ENCODE data around the gene ARHGAP36. TPM values are rescaled to one million over a fixed set of nuclear protein-coding genes. Genes with fewer than 3 reads are reported as not detected.

ARHGAP36 gene
- total RNA-seq, 1 experiment from 2014 or later = 0.37 TPM

DNA sequence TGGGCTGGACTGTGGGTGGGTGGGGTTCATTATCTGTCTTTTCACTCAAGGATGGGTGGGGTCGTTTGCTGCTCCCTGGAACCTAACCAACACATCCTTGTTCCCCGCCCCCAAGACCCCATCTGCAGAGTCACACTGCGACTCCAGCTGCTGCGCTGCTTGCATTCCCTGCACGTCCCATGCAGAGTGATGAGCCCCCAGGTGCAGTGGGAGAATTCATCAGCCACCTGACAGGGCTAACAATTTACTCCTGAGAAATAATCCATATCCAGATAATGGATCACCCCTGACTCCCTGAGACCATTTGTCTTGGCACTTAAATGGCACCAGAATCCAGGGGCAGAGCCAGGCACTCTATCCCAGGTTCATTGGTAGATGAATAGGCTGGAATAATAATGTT is 12.4 kb upstream of the ARHGAP36 start:
- Histone ChIP-seq H3K4ac (ENCODE audit: low read depth, low read length) (no peak overlapping the region), H3K18ac (ENCODE audit: insufficient read length, low read depth, low read length) (no peak overlapping the region), H3K14ac (ENCODE audit: insufficient read depth, low read length) (no peak overlapping the region), H3K79me1 (ENCODE audit: insufficient read depth, low read depth, low read length, poor library complexity, severe bottlenecking) (no peaks in the 10 kb centered on the region), H4K8ac (replicated peaks; ENCODE audit: insufficient read length, low read depth, low read length) (no peak overlapping the region), H2BK5ac (ENCODE audit: insufficient read length, low read length) (no peak overlapping the region), H3K4me2 (ENCODE audit: insufficient read depth, insufficient read length, low read length) (no peak overlapping the region), H2BK120ac (ENCODE audit: low read depth, low read length, poor library complexity, severe bottlenecking) (no peak overlapping the region), H2BK12ac (ENCODE audit: insufficient read length, low read depth, low read length) (no peak overlapping the region), H3T11ph (ENCODE audit: low read length) (no peak overlapping the region), H2BK15ac (ENCODE audit: low read depth, low read length) (no peak overlapping the region), H2BK20ac (ENCODE audit: low read depth, low read length, poor library complexity, severe bottlenecking) (no peak overlapping the region), H4K20me1 (ENCODE audit: control insufficient read depth, insufficient read depth, insufficient read length) (no peaks in the 10 kb centered on the region), H3K79me2 (ENCODE audit: insufficient read depth, low read length) (no peaks in the 10 kb centered on the region), H2AFZ (ENCODE audit: low read length) (no peak overlapping the region), H3K27me3 (ENCODE audit: insufficient read depth, low read length) (no peaks in the 10 kb centered on the region), H3K9ac (ENCODE audit: extremely low read depth, insufficient read length, low read length) (no peak overlapping the region), H2AK5ac (ENCODE audit: insufficient read length, low read length) (no peak overlapping the region), H3K23ac (ENCODE audit: insufficient read length, low read depth, low read length) (no peak overlapping the region), H3K23me2 (ENCODE audit: insufficient read length, low read depth, low read length, poor library complexity, severe bottlenecking) (no peaks in the 10 kb centered on the region), H4K91ac (ENCODE audit: insufficient read length, low read depth, low read length) (no peak overlapping the region), H3K9me3 (ENCODE audit: control insufficient read depth, low read depth, low read length) (no peaks in the 10 kb centered on the region), H4K5ac (ENCODE audit: insufficient read length, low read depth, low read length) (no peak overlapping the region), H3K4me1 (ENCODE audit: insufficient read depth, low read length) (no peaks in the 10 kb centered on the region), H3K56ac (ENCODE audit: insufficient read length, low read depth, low read length) (no peak overlapping the region), H3K27ac (ENCODE audit: insufficient read length, low read depth, low read length) (no peak overlapping the region)
- H3K4me1 Mint-ChIP-seq = peaks cover 17 to 23% of the 10 kb centered on the region in 2 experiments
- H3K4me3 Mint-ChIP-seq = no peak overlapping the region
- H3K9me3 Mint-ChIP-seq = no peaks in the 10 kb centered on the region
- WGBS (ENCODE audit: extremely low coverage, insufficient read length, low lambda C conversion rate) = no CpG with 5 or more reads among the region's 5 CpGs
- H3K36me3 Mint-ChIP-seq (ENCODE audit: insufficient read depth in 1 of 3, low read depth in 3 of 3) = no peaks in the 10 kb centered on the region
- TF ChIP-seq, protein P1, sequence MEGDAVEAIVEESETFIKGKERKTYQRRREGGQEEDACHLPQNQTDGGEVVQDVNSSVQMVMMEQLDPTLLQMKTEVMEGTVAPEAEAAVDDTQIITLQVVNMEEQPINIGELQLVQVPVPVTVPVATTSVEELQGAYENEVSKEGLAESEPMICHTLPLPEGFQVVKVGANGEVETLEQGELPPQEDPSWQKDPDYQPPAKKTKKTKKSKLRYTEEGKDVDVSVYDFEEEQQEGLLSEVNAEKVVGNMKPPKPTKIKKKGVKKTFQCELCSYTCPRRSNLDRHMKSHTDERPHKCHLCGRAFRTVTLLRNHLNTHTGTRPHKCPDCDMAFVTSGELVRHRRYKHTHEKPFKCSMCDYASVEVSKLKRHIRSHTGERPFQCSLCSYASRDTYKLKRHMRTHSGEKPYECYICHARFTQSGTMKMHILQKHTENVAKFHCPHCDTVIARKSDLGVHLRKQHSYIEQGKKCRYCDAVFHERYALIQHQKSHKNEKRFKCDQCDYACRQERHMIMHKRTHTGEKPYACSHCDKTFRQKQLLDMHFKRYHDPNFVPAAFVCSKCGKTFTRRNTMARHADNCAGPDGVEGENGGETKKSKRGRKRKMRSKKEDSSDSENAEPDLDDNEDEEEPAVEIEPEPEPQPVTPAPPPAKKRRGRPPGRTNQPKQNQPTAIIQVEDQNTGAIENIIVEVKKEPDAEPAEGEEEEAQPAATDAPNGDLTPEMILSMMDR (conservative IDR thresholded peaks at IDR 0.05) = no peak
- H3K27me3 Mint-ChIP-seq (ENCODE audit: low read depth) = peaks cover 52% of the 10 kb centered on the region
- DNase-seq = no peak
- H3K27ac Mint-ChIP-seq = peak overlapping the region in 1 of 3 experiments; percentile 33; a peak in 1 of 7 replicates
